Skeletal muscle tissue (tissue), 4 donors: ENCODE measurements around the gene GRID2IP. TPM values are rescaled to one million over a fixed set of nuclear protein-coding genes. Genes with fewer than 3 reads are reported as not detected.
"Not testable (repeated sequence)": the region's sequence is repeated elsewhere in the genome, so short reads cannot be mapped to it uniquely, and the experiment has no call there.

Experiments used
- H3K27ac ChIP-seq: one replicate; pipeline ENCODE4 v1.7.0; 2013; ENCODE audit warnings: mild to moderate bottlenecking, low read depth, low read length, inconsistent platforms
- H3K27me3 ChIP-seq, 3 donors: one replicate each; pipeline ENCODE4 v1.7.0; 2013; ENCODE audit warnings: low read length in 3 of 3; ENCODE audit not compliant: control insufficient read depth in 3 of 3, insufficient read depth in 3 of 3
- H3K36me3 ChIP-seq, 3 donors: one replicate each; pipeline ENCODE4 v1.7.0; 2013; ENCODE audit warnings: low read length in 3 of 3; ENCODE audit not compliant: control insufficient read depth in 3 of 3, insufficient read depth in 3 of 3
- H3K4me1 ChIP-seq, 3 donors: one replicate each; pipeline ENCODE4 v1.7.0; 2013; ENCODE audit warnings: low read length in 3 of 3, mild to moderate bottlenecking in 3 of 3; ENCODE audit not compliant: control insufficient read depth in 3 of 3, insufficient read depth in 3 of 3
- H3K4me3 ChIP-seq, 3 donors: one replicate each; pipeline ENCODE4 v1.7.0; 2013; ENCODE audit warnings: low read length in 3 of 3
- H3K9ac ChIP-seq, 3 donors: one replicate each; pipeline ENCODE4 v1.7.0; 2013; ENCODE audit warnings: low read length in 3 of 3, mild to moderate bottlenecking in 3 of 3, moderate library complexity in 2 of 3, low read depth in 1 of 3
- H3K9me3 ChIP-seq, 3 donors: one replicate each; pipeline ENCODE4 v1.7.0; 2013; ENCODE audit warnings: low read length in 3 of 3; ENCODE audit not compliant: control insufficient read depth in 3 of 3
- total RNA-seq: library from RNA; depleted of rRNA; stranded (reverse); fragments of >200 nt; gene quantifications from one replicate; pipeline ENCODE4 v1.2.3, GENCODE V29; 2014
- donor health status: Osteomylitis.

The GRID2IP gene
- total RNA-seq, 1 donor from 2014 or later = not detected

- Histone ChIP-seq H3K36me3 (peaks cover 0 to 3% (median 3%) of the 10 kb centered on the region in 3 donors), H3K4me3 (no peak overlapping the region), H3K9me3 (no peaks in the 10 kb centered on the region), H3K27ac (no peak overlapping the region), H3K9ac (no peak overlapping the region), H3K27me3 (no peaks in the 10 kb centered on the region), H3K4me1 (peaks cover 23 to 48% (median 39%) of the 10 kb centered on the region in 3 donors)
Measured at GRCh38 chr7:6479067-6479466, 72.2 kb downstream of the GRID2IP start.

- Histone ChIP-seq H3K27ac (no peak overlapping the region), H3K36me3 (peaks cover 2 to 8% (median 6%) of the 10 kb centered on the region in 3 donors), H3K4me3 (no peak overlapping the region), H3K27me3 (no peaks in the 10 kb centered on the region), H3K4me1 (peaks cover 23 to 45% (median 39%) of the 10 kb centered on the region in 3 donors), H3K9me3 (no peaks in the 10 kb centered on the region), H3K9ac (no peak overlapping the region)
Measured at GRCh38 chr7:6478186-6478585, 73.1 kb downstream of the GRID2IP start.

- Histone ChIP-seq H3K4me3 (no peak overlapping the region), H3K27ac (no peak overlapping the region), H3K4me1 (peaks cover 21 to 40% (median 32%) of the 10 kb centered on the region in 3 donors), H3K27me3 (no peaks in the 10 kb centered on the region), H3K36me3 (peaks cover 8 to 15% (median 8%) of the 10 kb centered on the region in 3 donors), H3K9me3 (no peaks in the 10 kb centered on the region), H3K9ac (peak overlapping the region in 1 of 3 donors; percentile 18)
Measured at GRCh38 chr7:6477318-6477660, 74.0 kb downstream of the GRID2IP start.

- H3K36me3 ChIP-seq = peaks cover 8 to 19% (median 12%) of the 10 kb centered on the region in 3 donors
- no peaks in the 10 kb centered on the region for H3K27me3 ChIP-seq
- peak overlapping the region; percentile 40 for H3K27ac ChIP-seq
- no peaks in the 10 kb centered on the region for H3K9me3 ChIP-seq
- peaks cover 21 to 37% (median 30%) of the 10 kb centered on the region in 3 donors for H3K4me1 ChIP-seq
- no peak overlapping the region for H3K4me3 ChIP-seq
- peak overlapping the region in 2 of 3 donors; percentile 18 to 54 for H3K9ac ChIP-seq
Measured at GRCh38 chr7:6476596-6477317, 74.5 kb downstream of the GRID2IP start.

DNA sequence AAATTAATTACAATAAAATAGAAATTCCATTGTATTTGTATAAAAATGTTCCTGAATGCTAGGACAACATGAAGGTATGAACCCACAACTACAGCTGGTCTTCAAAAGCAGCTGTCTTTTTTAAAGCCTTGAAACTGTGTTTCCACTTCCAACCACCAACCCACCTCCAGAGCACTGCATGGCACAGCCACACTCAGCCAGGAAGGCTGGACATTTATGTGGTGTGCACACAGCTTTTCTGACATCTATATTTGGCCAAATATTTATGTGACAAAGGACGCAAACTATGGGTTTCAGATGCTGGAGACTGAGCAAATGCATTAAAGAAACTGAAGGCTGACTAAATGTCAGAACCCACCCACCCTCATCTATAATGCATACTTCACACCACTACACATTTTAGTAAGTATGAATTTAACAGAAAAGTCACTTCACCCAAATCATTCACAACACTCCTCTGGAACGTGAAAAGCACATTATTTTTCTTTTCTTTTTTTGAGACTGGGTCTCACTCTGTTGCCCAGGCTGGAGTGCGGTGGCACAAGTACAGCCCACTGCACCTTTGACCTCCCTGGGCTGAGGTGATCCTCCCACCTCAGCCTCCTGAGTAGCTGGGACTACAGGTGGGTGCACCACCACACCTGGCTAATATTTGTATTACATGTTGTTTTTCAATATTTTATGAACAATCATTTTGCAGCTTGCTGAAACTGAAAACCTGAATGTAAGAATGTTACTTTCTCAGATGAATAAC is 75.7 kb downstream of the GRID2IP start:
- H3K27me3 ChIP-seq = no peaks in the 10 kb centered on the region
- H3K4me3 ChIP-seq = no peak overlapping the region
- peaks cover 8 to 21% (median 12%) of the 10 kb centered on the region in 3 donors for H3K36me3 ChIP-seq
- H3K9ac ChIP-seq = no peak overlapping the region
- H3K4me1 ChIP-seq = peaks cover 20 to 30% (median 29%) of the 10 kb centered on the region in 3 donors
- H3K27ac ChIP-seq = no peak overlapping the region
- no peaks in the 10 kb centered on the region for H3K9me3 ChIP-seq

DNA sequence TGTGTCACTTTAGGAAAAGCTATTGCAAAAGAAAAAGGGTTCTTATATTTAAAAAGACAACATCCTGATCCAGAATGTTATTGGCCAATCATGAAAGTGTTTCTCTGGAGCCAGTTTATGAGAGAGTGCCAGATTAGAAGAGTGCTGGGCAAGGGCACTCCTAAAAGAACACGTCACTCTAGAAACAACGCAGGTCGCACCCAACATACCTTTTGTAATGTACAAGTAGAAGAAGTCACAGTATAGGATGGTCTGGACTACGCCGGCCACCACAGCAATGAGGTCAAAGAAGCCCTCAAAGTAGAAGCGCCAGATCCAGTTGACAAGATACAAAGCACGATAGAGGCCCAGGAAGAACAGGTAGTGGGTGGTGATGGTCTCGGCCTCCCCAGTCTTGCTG is 85.4 kb downstream of the GRID2IP start:
- Histone ChIP-seq H3K9me3 (no peaks in the 10 kb centered on the region), H3K4me3 (no peak overlapping the region), H3K9ac (no peak overlapping the region), H3K4me1 (no peaks in the 10 kb centered on the region), H3K27ac (no peak overlapping the region), H3K36me3 (peaks cover 39 to 56% (median 51%) of the 10 kb centered on the region in 3 donors), H3K27me3 (no peaks in the 10 kb centered on the region)

GRCh38 chr7:6463609-6464008 is 87.7 kb downstream of the GRID2IP start:
- not testable (repeated sequence) for H3K27ac ChIP-seq, H3K4me3 ChIP-seq, H3K9me3 ChIP-seq, H3K9ac ChIP-seq, H3K27me3 ChIP-seq, H3K4me1 ChIP-seq
- H3K36me3 ChIP-seq = peaks cover 32 to 51% (median 42%) of the 10 kb centered on the region in 3 donors

DNA sequence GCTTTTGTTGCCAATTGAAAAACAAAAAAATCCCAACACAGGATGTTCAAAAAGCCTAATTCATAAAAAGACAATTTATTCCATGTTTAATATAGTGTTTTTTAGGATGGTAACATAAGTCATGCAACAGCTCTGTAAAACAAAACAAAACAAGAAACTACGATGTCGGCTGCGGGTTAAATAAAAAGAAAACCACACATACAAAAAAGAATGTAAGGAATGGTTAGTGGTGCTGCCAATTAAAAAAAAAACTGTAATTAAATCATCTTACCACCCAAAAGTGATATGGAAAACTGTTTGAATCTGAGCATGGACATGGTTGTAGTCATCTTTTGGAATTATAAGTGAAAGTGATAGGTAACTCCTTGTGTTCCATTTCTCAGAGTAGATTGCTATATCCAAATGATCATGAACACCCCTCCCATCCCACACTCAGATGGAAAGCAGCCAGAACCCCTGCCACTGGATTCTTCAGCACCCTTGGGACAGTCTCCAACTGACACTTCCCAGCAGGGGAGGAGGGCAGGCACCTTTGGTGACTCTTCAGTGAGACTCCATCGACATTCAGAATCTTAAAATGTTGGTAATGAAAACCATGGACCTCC is 89.2 kb downstream of the GRID2IP start:
- no peak overlapping the region for H3K4me3 ChIP-seq
- H3K27ac ChIP-seq = no peak overlapping the region
- H3K9me3 ChIP-seq = no peaks in the 10 kb centered on the region
- H3K4me1 ChIP-seq = no peaks in the 10 kb centered on the region
- H3K27me3 ChIP-seq = no peaks in the 10 kb centered on the region
- no peak overlapping the region for H3K9ac ChIP-seq
- peaks cover 28 to 43% (median 33%) of the 10 kb centered on the region in 3 donors for H3K36me3 ChIP-seq

GRCh38 chr7:6460990-6461584 is 90.2 kb downstream of the GRID2IP start:
- Histone ChIP-seq H3K27ac (no peak overlapping the region), H3K27me3 (no peaks in the 10 kb centered on the region), H3K4me3 (no peak overlapping the region), H3K4me1 (no peaks in the 10 kb centered on the region), H3K9ac (no peak overlapping the region), H3K9me3 (no peaks in the 10 kb centered on the region), H3K36me3 (peaks cover 20 to 34% (median 24%) of the 10 kb centered on the region in 3 donors)
